ENCODE measurements around the gene BTLA.

The BTLA gene

DNA sequence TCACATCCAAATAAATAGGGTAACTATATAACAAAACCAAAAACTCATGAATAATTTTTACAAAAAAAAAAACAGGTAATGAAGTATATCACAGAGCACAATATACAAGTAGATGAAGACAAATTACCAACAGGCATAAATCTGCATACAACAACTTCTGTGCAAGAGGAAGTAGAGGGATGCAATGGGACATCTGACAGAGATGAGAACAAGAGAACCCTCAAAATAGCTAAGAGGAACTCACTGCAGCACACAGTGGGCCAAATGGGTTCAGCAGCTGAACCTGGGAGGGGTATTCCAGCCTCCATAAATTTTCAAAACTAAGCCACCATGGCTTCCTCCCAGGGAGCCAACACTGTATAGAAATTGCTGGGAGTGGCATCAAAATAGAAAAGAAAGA, 9.6 kb upstream of the BTLA start:
- H3K27me3 ChIP-seq (ENCODE audit: control insufficient read depth, insufficient read depth, low read length), result no peaks in the 10 kb centered on the region
- H3K4me2 ChIP-seq (ENCODE audit: low read length), result no peak overlapping the region
- no peaks in the 10 kb centered on the region for H3K9me3 ChIP-seq (ENCODE audit: control insufficient read depth, low read length)
- H3K4me1 ChIP-seq, result no peaks in the 10 kb centered on the region
- TF ChIP-seq, protein P1, sequence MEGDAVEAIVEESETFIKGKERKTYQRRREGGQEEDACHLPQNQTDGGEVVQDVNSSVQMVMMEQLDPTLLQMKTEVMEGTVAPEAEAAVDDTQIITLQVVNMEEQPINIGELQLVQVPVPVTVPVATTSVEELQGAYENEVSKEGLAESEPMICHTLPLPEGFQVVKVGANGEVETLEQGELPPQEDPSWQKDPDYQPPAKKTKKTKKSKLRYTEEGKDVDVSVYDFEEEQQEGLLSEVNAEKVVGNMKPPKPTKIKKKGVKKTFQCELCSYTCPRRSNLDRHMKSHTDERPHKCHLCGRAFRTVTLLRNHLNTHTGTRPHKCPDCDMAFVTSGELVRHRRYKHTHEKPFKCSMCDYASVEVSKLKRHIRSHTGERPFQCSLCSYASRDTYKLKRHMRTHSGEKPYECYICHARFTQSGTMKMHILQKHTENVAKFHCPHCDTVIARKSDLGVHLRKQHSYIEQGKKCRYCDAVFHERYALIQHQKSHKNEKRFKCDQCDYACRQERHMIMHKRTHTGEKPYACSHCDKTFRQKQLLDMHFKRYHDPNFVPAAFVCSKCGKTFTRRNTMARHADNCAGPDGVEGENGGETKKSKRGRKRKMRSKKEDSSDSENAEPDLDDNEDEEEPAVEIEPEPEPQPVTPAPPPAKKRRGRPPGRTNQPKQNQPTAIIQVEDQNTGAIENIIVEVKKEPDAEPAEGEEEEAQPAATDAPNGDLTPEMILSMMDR (IDR thresholded peaks at IDR 0.05), result no peak
- no peaks in the 10 kb centered on the region for H3K79me2 ChIP-seq
- no peak overlapping the region for H2AFZ ChIP-seq
- H3K27ac ChIP-seq, result no peak overlapping the region
- H3K9ac ChIP-seq, result no peak overlapping the region
- H3K36me3 ChIP-seq (ENCODE audit: control insufficient read depth, insufficient read depth, low read length), result no peaks in the 10 kb centered on the region
- no peak overlapping the region for H3K4me3 ChIP-seq (ENCODE audit: low read depth, low read length)

DNA sequence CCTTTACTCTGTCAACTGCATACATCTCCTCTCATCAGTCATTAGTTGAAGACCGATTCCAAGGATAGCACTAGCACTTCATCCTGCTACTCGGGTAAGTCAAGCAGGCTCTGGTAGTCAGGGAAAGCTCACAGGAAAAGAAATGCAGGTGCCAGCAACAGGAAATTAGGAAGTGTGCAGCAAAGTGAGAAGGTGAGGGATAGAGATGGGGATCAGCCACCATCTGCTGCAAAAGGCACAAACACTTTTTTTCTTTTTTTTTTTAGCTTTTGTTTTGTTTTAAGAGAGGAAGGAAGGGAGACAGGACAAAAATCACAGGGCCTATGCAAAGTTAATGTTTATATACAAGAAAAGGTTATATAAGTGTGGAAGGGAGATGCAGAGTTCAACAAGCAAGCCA, 9.0 kb upstream of the BTLA start:
- no peak overlapping the region for H3K9ac ChIP-seq
- TF ChIP-seq, protein P1 (IDR thresholded peaks at IDR 0.05), result no peak
- H3K36me3 ChIP-seq (ENCODE audit: control insufficient read depth, insufficient read depth, low read length), result no peaks in the 10 kb centered on the region
- no peak overlapping the region for H3K27ac ChIP-seq
- H3K4me2 ChIP-seq (ENCODE audit: low read length), result no peak overlapping the region
- no peaks in the 10 kb centered on the region for H3K4me1 ChIP-seq
- no peak overlapping the region for H2AFZ ChIP-seq
- H3K4me3 ChIP-seq (ENCODE audit: low read depth, low read length), result no peak overlapping the region
- H3K27me3 ChIP-seq (ENCODE audit: control insufficient read depth, insufficient read depth, low read length), result no peaks in the 10 kb centered on the region
- H3K9me3 ChIP-seq (ENCODE audit: control insufficient read depth, low read length), result no peaks in the 10 kb centered on the region
- H3K79me2 ChIP-seq, result no peaks in the 10 kb centered on the region

DNA sequence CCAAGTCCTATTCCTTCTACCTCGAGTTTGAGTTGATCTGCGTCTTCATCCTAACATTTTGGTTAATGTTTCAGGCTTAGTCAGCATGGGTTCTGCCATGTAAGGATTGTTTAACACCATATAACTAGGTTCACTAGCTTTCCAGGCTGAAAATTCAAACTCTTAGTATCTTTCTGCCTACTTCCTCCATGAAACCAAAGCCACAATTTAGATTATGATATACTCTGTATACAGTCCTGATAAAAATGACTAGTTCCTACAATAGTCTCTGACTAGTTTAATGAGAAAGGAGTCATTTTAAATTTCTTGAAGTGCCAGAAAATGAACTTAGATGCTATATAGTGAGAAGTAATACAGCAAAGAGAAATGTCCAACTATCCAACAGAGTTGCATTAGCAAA, 6.6 kb upstream of the BTLA start:
- Histone ChIP-seq H3K27ac (no peak overlapping the region), H3K9me3 (ENCODE audit: control insufficient read depth, low read length) (no peaks in the 10 kb centered on the region), H3K79me2 (no peaks in the 10 kb centered on the region), H3K36me3 (ENCODE audit: control insufficient read depth, insufficient read depth, low read length) (no peaks in the 10 kb centered on the region), H3K4me1 (no peaks in the 10 kb centered on the region), H3K27me3 (ENCODE audit: control insufficient read depth, insufficient read depth, low read length) (no peaks in the 10 kb centered on the region), H3K4me3 (ENCODE audit: low read depth, low read length) (no peak overlapping the region), H3K9ac (no peak overlapping the region), H3K4me2 (ENCODE audit: low read length) (no peak overlapping the region), H2AFZ (no peak overlapping the region)
- TF ChIP-seq, protein P1 (IDR thresholded peaks at IDR 0.05), result no peak

DNA sequence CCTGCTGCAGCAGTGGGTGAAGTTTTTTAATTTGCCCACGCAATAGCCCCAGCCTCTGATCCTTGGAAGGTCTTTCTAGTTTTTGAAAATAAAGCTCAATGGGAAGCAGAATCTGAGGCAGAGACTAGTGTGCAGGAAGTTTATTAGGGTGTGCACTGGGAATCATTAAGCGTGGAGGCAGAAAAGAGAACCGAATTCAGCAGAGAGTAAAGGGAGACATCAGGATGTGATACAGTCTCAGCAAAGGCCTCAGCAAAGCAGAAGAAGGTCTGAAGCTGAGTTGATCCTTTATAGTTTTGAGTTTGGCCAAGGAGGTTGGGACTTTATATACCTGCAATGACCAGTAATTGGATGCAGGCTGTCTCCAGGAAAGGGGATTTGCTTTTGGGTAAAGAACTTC, 4.9 kb upstream of the BTLA start:
- H3K4me3 ChIP-seq (ENCODE audit: low read depth, low read length), result no peak overlapping the region
- H3K4me1 ChIP-seq, result no peaks in the 10 kb centered on the region
- no peaks in the 10 kb centered on the region for H3K27me3 ChIP-seq (ENCODE audit: control insufficient read depth, insufficient read depth, low read length)
- no peaks in the 10 kb centered on the region for H3K79me2 ChIP-seq
- TF ChIP-seq, protein P1 (IDR thresholded peaks at IDR 0.05), result no peak
- H3K4me2 ChIP-seq (ENCODE audit: low read length), result no peak overlapping the region
- no peaks in the 10 kb centered on the region for H3K9me3 ChIP-seq (ENCODE audit: control insufficient read depth, low read length)
- no peaks in the 10 kb centered on the region for H3K36me3 ChIP-seq (ENCODE audit: control insufficient read depth, insufficient read depth, low read length)
- no peak overlapping the region for H2AFZ ChIP-seq
- no peak overlapping the region for H3K27ac ChIP-seq
- no peak overlapping the region for H3K9ac ChIP-seq

DNA sequence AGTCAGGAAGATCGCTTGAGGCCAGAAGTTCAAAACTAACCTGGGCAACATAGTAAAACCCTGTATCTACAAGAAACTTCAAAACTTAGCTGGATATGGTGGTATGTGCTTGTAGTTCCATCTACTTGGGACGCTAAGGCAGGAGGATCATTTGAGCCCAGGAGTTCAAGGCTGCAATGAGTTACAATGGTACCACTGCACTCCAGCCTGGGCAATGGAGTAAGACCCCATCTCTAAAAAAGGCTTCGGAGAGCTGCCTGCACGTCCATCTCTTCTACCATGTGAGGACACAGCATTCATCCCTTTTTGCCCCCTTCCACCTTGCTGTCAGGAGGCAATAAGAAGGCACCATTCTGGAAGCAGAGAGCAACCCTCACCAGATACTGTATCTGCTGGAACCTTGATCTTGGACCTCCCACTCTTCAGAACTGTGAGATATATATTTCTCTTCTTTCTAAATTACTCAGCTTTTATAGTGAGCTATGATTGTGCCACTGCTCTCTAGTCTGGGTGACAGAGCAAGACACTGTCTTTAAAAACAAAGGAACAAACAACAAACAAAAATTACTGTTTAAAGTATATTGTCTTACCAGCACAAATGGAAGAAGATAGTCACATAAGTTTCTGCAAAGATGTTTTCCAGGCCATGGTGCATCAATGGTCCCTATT, 4.2 kb upstream of the BTLA start:
- H3K4me3 ChIP-seq (ENCODE audit: low read depth, low read length), result no peak overlapping the region
- no peaks in the 10 kb centered on the region for H3K79me2 ChIP-seq
- no peak overlapping the region for H2AFZ ChIP-seq
- no peaks in the 10 kb centered on the region for H3K27me3 ChIP-seq (ENCODE audit: control insufficient read depth, insufficient read depth, low read length)
- no peaks in the 10 kb centered on the region for H3K4me1 ChIP-seq
- no peaks in the 10 kb centered on the region for H3K36me3 ChIP-seq (ENCODE audit: control insufficient read depth, insufficient read depth, low read length)
- no peak overlapping the region for H3K27ac ChIP-seq
- TF ChIP-seq, protein P1 (IDR thresholded peaks at IDR 0.05), result no peak
- H3K9me3 ChIP-seq (ENCODE audit: control insufficient read depth, low read length), result no peaks in the 10 kb centered on the region
- H3K4me2 ChIP-seq (ENCODE audit: low read length), result no peak overlapping the region
- no peak overlapping the region for H3K9ac ChIP-seq
